Measurements from ENCODE around the gene HCRT. TPM values are rescaled to one million over a fixed set of nuclear protein-coding genes. Genes with fewer than 3 reads are reported as not detected.

The HCRT gene
- total RNA-seq, result not detected

GRCh38 chr17:42184713-42185620 lies at the start of gene HCRT:
Gene HCRT (minus strand): TSS chr17:42185452. CDS start chr17:42185365, 87 bp downstream.
- in situ Hi-C loops (cut with MboI; ENCODE audit: low pct_ligation_motif_present in 1 of 4, low pct_unique_long_range_greater_than_20kb in 1 of 4, low sequenced_read_pairs in 3 of 4) (no loop called here), intact Hi-C loops (cut with DNase I; ENCODE audit: low total_unique reads) (no loop called here)
- Histone ChIP-seq H3K27ac (peak within 1 kb of the TSS; percentile 81 to 86 (median 84)), H3K9me3 (no peaks in the 10 kb centered on the region), H3K27me3 (peaks cover 24% of the 10 kb centered on the region), H3K36me3 (no peaks in the 10 kb centered on the region), H3K4me1 (peaks cover 12 to 36% (median 30%) of the 10 kb centered on the region in 4 donors), H3K4me3 (peak within 1 kb of the TSS; percentile 13 to 59 (median 41))
- TF ChIP-seq CTCF (IDR thresholded peaks at IDR 0.05), result no peak
- DNase-seq, result no peak
- 68% methylated on average over 11 of the region's 11 CpGs; no CpG with 5 or more reads in 1 of the 2 donors for WGBS, 2 donors (ENCODE audit: low coverage in 1 of 2)

- no peak overlapping the region for H3K4me3 ChIP-seq
- WGBS, 2 donors (ENCODE audit: low coverage in 1 of 2), result 59 to 67% methylated on average over 2 of the region's 2 CpGs
- TF ChIP-seq CTCF (IDR thresholded peaks at IDR 0.05) (no peak), POLR2A (IDR thresholded peaks at IDR 0.05) (no peak), POLR2AphosphoS5 (IDR thresholded peaks at IDR 0.05) (no peak), EP300 (IDR thresholded peaks at IDR 0.05; ENCODE audit: low read depth) (no peak)
- intact Hi-C loops (cut with DNase I; ENCODE audit: low total_unique reads) (no loop called here), in situ Hi-C loops (cut with MboI; ENCODE audit: low pct_ligation_motif_present in 1 of 4, low pct_unique_long_range_greater_than_20kb in 1 of 4, low sequenced_read_pairs in 3 of 4) (no loop called here)
- H3K4me1 ChIP-seq, result peaks cover 0 to 12% (median 0%) of the 10 kb centered on the region in 4 donors
- no peaks in the 10 kb centered on the region for H3K36me3 ChIP-seq
- no peak for DNase-seq
- H3K9me3 ChIP-seq, result no peaks in the 10 kb centered on the region
- no peak overlapping the region for H3K27ac ChIP-seq
- H3K27me3 ChIP-seq, result no peaks in the 10 kb centered on the region
Observed at GRCh38 chr17:42233994-42234393, 48.7 kb upstream of the HCRT start.

GRCh38 chr17:42233156-42233555 lies 47.9 kb upstream of the HCRT start:
- H3K9me3 ChIP-seq, result no peaks in the 10 kb centered on the region
- no peak overlapping the region for H3K27ac ChIP-seq
- DNase-seq, result no peak
- H3K4me1 ChIP-seq, result peaks cover 0 to 12% (median 0%) of the 10 kb centered on the region in 4 donors
- no peaks in the 10 kb centered on the region for H3K36me3 ChIP-seq
- WGBS, 2 donors (ENCODE audit: low coverage in 1 of 2), result 95 to 100% methylated on average over 5 of the region's 5 CpGs
- H3K4me3 ChIP-seq, result no peak overlapping the region
- in situ Hi-C loops (cut with MboI; ENCODE audit: low pct_ligation_motif_present in 1 of 4, low pct_unique_long_range_greater_than_20kb in 1 of 4, low sequenced_read_pairs in 3 of 4) (no loop called here), intact Hi-C loops (cut with DNase I; ENCODE audit: low total_unique reads) (no loop called here)
- TF ChIP-seq POLR2AphosphoS5 (IDR thresholded peaks at IDR 0.05) (no peak), CTCF (IDR thresholded peaks at IDR 0.05) (no peak), EP300 (IDR thresholded peaks at IDR 0.05; ENCODE audit: low read depth) (no peak), POLR2A (IDR thresholded peaks at IDR 0.05) (no peak)
- no peaks in the 10 kb centered on the region for H3K27me3 ChIP-seq

GRCh38 chr17:42230225-42230624 lies 45.0 kb upstream of the HCRT start:
- in situ Hi-C loops (cut with MboI; ENCODE audit: low pct_ligation_motif_present in 1 of 4, low pct_unique_long_range_greater_than_20kb in 1 of 4, low sequenced_read_pairs in 3 of 4), result no loop called here
- TF ChIP-seq POLR2A (IDR thresholded peaks at IDR 0.05) (no peak), CTCF (IDR thresholded peaks at IDR 0.05) (no peak)
- DNase-seq, result no peak

More at GRCh38 chr17:42230225-42230624, 45.0 kb upstream of the HCRT start:
- intact Hi-C loops (cut with DNase I; ENCODE audit: low total_unique reads), result no loop called here
- H3K27ac ChIP-seq, result no peak overlapping the region
- no peaks in the 10 kb centered on the region for H3K36me3 ChIP-seq
- no peaks in the 10 kb centered on the region for H3K27me3 ChIP-seq
- H3K4me3 ChIP-seq, result no peak overlapping the region
- H3K4me1 ChIP-seq, result peaks cover 0 to 12% (median 0%) of the 10 kb centered on the region in 4 donors
- 82 to 83% methylated on average over 5 of the region's 5 CpGs for WGBS, 2 donors (ENCODE audit: low coverage in 1 of 2)
- H3K9me3 ChIP-seq, result no peaks in the 10 kb centered on the region

Measured in transverse colon (tissue), 4 donors.